Mucosa of stomach (tissue), 1 donor: ENCODE measurements around the gene ZNF467.

Source experiments
- H3K27me3 ChIP-seq: one replicate; pipeline ENCODE4 v1.7.0; 2013; ENCODE audit warnings: mild to moderate bottlenecking, low read length; ENCODE audit not compliant: control insufficient read depth, insufficient read depth
- H3K36me3 ChIP-seq: one replicate; pipeline ENCODE4 v1.7.0; 2013; ENCODE audit warnings: low read length; ENCODE audit not compliant: control insufficient read depth, insufficient read depth
- H3K4me1 ChIP-seq: one replicate; pipeline ENCODE4 v1.7.0; 2013; ENCODE audit warnings: mild to moderate bottlenecking, low read length; ENCODE audit not compliant: control insufficient read depth, insufficient read depth
- H3K4me3 ChIP-seq: one replicate; pipeline ENCODE4 v1.7.0; 2013; ENCODE audit warnings: low read length
- H3K9ac ChIP-seq: one replicate; pipeline ENCODE4 v1.7.0; 2013; ENCODE audit warnings: mild to moderate bottlenecking, low read length, moderate library complexity
- H3K9me3 ChIP-seq: one replicate; pipeline ENCODE4 v1.7.0; 2013; ENCODE audit warnings: mild to moderate bottlenecking, low read length, moderate library complexity; ENCODE audit not compliant: control insufficient read depth
- donor health status: Pancreatic carcinoma.

Gene ZNF467

DNA sequence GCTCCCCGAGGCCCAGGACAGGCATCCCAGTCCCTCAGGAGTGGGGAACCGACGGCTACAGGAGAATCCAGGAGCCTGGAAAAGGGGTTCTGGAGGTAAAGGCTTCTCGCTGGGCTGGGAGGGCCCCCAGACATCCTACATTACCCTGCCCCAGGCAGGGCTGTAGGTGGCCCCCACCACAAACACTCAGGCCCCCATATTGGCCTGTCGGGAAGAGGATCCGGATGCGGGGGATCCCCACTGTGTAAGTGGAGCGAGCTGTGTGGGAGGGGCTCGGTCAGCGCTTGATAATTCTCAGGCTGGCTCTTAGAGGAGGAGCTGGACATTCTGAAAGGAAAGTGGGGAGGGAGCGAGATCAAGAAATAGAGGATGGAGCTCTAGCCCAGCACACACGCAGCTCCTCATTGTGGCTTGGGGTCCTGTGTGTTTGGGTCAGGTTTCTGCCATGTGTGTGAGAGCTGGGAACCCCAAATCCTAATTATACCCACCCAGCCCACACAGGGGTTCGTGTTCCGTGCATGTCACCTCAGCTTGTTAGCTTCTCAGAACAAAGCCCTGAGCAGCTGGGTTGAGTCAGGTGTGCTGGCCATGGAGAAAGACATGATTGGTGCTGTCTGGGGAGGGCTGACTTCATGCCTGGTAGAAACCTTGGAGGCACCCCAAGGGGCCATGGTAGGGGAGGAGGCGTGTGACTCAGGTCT, 49.4 kb downstream of the ZNF467 start:
- no peak overlapping the region for H3K4me3 ChIP-seq
- no peaks in the 10 kb centered on the region for H3K9me3 ChIP-seq
- no peak overlapping the region for H3K9ac ChIP-seq
- peaks cover 7% of the 10 kb centered on the region for H3K4me1 ChIP-seq
- peaks cover 4% of the 10 kb centered on the region for H3K36me3 ChIP-seq
- H3K27me3 ChIP-seq: no peaks in the 10 kb centered on the region

DNA sequence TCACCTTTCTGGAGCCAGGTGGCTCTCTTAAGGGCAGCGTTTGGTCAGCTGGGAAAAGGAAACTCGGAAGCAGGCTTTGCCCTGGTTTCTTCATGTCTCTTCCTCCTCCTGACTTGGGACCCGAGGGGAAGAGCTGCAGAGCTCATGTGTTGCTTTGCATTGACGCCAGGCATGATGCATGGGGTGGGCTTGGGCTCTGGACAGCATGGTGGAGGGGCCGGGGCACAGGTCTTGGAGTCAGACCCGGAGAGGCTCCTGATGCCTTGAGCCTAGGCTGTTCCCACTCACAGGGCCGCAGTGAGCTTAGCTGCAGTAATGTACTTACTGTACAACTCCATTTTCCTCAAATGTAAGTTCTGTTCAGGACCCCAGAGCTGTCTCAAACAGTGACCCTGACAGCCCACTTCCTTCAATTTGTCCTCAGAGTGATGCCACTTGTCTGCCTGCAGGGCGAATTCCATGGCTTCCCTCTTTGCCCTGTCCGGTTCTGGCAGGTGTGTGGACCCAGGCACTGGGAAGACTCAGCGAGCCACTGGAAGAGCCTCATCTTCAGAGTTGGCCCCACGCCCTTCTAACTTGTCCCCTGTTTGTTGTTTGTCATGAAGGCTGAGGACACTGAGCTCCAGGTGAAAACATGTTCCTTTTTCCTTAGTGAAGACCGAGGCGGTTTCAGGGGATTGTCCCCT, 50.2 kb downstream of the ZNF467 start:
- no peaks in the 10 kb centered on the region for H3K27me3 ChIP-seq
- peaks cover 4% of the 10 kb centered on the region for H3K36me3 ChIP-seq
- H3K9me3 ChIP-seq: no peaks in the 10 kb centered on the region
- H3K4me3 ChIP-seq: no peak overlapping the region
- no peak overlapping the region for H3K9ac ChIP-seq
- H3K4me1 ChIP-seq: peaks cover 7% of the 10 kb centered on the region

DNA sequence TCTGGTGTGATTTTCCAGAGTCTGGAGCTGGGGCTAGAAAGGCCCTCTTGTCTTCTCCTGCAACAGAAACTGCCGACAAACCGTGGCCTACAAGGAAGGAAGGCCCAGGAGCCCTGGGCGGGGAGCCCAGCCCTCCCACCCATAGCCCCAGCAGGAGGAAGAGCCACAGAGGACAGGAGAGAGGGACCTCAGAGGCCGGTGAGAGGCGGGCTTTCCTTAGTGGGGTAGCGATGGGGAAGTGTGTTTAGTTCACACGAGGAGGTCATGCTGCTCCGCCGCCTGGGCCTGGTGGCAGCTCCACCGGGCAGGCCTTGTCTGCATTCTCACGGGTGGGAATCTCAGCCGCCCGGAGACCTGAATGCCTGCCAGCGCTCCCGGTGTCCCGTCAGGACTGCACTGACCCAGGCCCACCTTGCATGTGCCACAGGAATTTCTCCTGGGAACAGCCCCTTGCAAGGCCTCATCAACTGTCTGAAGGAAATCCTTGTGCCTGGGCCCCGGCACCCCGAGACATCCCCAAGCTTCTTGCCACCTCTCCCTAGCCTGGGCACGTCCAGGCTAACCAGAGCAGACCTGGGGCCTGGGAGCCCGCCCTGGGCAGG, 50.9 kb downstream of the ZNF467 start:
- no peak overlapping the region for H3K9ac ChIP-seq
- peaks cover 4% of the 10 kb centered on the region for H3K36me3 ChIP-seq
- peaks cover 7% of the 10 kb centered on the region for H3K4me1 ChIP-seq
- H3K4me3 ChIP-seq: no peak overlapping the region
- H3K9me3 ChIP-seq: no peaks in the 10 kb centered on the region
- no peaks in the 10 kb centered on the region for H3K27me3 ChIP-seq

DNA sequence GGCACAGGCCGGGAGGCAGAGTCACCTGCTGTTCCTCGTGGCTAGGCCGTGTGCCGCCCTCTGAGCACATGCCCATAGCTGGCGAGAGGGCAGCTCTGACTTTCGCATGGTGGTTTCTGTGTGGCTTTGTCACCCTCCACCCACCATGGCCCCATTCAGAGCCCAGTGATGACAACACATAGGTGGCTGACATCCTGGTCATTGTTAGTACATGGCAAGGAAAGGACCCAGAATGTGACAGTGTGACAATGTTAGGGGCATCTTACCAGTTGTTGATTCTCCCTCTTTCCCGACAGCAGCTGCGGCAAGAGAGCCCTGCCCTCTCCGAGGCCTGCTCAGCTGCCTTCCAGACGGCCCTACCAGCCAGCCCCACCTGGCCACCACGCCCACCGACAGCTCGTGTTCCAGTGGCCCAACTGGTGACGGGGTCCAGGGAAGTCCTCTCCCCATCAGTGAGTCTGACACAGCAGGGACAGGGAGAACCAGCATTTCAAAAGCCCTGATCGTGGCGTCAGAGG, 52.2 kb downstream of the ZNF467 start:
- no peaks in the 10 kb centered on the region for H3K9me3 ChIP-seq
- no peaks in the 10 kb centered on the region for H3K27me3 ChIP-seq
- H3K36me3 ChIP-seq: peaks cover 4% of the 10 kb centered on the region
- no peak overlapping the region for H3K4me3 ChIP-seq
- H3K9ac ChIP-seq: no peak overlapping the region
- H3K4me1 ChIP-seq: peaks cover 7% of the 10 kb centered on the region

DNA sequence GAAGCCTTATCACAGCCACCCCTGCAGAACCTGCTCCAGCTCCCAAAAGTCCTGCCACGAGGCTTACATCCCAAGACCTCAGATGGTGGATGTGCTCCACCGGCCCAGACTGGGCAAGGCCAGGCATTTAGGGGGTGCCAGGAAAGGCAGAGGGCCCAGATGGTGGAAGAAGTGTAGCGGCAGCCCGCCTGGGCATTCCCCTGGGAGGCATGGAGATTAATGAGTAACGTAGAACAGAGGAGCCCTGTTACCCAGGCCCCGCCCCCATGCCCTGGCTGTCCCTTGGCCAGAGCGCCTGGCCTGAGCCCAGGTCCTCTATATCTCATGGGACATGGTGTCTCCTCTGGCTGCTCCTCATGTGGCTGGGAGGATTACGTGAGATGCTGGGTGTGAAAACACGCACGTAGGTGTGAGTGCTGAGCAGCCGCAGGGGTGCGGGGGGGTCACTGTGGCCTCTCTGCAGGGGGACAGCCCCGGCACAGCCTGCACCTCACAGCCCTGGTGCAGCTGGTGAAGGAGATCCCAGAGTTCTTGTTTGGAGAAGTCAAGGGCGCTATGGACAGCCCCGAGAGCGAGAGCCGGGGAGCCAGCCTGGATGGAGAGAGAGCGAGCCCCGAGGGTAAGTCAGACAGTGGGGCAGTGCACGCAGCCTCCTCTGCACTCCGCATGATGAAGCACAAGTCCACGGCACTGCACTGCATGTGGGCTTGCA, 52.9 kb downstream of the ZNF467 start:
- Histone ChIP-seq H3K4me3 (no peak overlapping the region), H3K9me3 (no peaks in the 10 kb centered on the region), H3K4me1 (peaks cover 7% of the 10 kb centered on the region), H3K36me3 (peaks cover 4% of the 10 kb centered on the region), H3K27me3 (no peaks in the 10 kb centered on the region), H3K9ac (no peak overlapping the region)

DNA sequence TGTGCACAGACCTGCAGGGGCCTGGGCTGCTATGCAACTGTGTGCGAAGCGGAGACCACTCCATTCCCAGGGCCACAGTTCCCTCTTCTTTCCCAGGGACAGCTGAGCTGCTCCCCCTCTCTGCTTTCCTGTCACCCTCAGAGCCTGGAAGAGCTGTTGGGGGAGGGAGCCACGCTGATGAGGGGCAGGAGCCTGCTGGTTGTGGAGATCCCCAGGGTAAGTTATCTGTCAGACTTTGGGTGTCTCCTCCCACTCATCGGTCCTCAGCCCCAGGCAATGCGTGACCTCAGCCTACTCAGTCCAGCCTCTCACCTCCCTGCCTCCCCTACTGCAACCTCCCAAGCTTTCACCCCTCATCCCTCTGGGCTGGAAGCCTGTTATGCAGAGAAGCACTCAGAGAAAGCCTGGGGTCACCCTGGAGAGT, 53.5 kb downstream of the ZNF467 start:
- peaks cover 4% of the 10 kb centered on the region for H3K36me3 ChIP-seq
- no peaks in the 10 kb centered on the region for H3K27me3 ChIP-seq
- no peak overlapping the region for H3K4me3 ChIP-seq
- peaks cover 7% of the 10 kb centered on the region for H3K4me1 ChIP-seq
- no peak overlapping the region for H3K9ac ChIP-seq
- no peaks in the 10 kb centered on the region for H3K9me3 ChIP-seq

DNA sequence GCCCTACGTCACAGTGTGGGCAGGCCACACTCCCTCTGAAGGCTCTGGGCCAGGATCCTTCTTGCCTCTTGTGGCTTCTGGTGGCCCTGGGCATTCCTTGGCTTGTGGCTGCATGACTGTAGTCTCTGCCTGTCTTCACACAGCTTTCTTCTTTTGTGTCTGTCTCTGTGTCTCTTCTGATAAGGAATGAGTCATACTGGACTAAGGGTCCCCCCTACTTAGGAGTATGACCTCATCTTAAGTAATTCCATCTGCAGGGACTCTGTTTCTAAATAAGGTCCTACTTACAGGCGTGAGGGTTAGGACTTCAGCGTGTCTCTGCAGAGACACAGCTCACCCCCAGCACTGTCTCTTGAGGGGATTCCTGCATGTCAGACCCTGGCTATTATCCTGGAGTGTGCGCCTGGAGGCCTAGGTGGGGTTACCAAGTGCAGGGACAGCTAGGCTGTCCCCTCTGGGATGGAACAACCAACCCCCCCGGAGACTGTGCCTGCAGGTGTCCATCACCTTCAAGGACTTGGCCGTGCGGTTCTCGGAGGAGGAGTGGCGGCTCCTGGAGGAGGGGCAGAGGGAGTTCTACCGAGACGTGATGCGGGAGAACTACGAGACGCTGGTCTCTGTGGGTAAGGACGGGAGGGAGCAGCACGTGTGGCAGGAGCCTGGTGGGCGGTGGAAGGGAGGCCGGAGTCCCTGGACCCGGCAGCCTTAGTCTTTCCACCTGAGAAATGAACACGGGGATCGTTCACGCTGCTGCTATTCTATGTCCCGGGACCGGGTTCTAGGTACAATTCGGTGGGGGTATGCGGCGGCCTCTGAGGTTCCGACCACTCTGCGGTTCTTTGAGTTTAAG, 54.1 kb downstream of the ZNF467 start:
- H3K9ac ChIP-seq: no peak overlapping the region
- peaks cover 4% of the 10 kb centered on the region for H3K36me3 ChIP-seq
- peaks cover 8% of the 10 kb centered on the region for H3K4me1 ChIP-seq

DNA sequence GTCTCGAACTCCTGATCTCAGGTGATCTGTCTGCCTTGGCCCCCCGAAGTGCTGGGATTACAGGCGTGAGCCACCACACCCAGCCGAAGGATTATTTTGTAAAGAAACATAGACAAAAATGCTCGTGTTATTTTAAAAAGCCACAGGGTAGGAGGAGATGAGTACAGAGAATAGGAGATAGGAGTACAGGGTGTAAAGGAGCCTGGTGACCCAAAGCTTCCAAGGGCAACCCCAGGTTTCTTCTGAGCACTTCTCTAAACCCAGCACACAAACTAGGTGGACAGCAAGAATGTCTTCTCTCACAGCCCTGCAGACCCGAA, 54.7 kb downstream of the ZNF467 start:
- Histone ChIP-seq H3K27me3 (no peaks in the 10 kb centered on the region), H3K4me1 (peaks cover 12% of the 10 kb centered on the region), H3K9me3 (no peaks in the 10 kb centered on the region), H3K4me3 (no peak overlapping the region), H3K9ac (no peak overlapping the region), H3K36me3 (peaks cover 4% of the 10 kb centered on the region)

More for the DNA sequence above, 54.1 kb downstream of the ZNF467 start:
- Histone ChIP-seq H3K27me3 (no peaks in the 10 kb centered on the region), H3K9me3 (no peaks in the 10 kb centered on the region), H3K4me3 (no peak overlapping the region)

DNA sequence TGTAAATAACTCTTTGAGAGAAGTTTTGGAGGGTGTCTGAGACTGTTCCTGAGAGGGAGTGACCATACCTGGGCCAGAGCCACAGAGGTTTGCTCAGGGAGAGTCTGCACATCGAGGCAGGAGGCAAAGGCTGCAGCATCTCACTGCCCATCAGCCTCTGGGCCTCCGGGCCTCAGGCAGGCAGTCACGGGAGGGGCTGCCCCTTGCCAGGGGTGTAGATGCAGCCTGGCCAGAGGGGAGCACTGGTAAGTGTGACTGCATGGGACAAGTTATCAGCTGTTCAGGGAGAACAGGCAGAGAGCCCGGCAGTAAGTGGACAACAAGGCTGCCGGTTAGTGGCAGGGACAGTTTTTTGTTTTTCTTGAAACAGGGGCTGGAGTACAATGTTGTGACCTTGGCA, 55.9 kb downstream of the ZNF467 start:
- Histone ChIP-seq H3K27me3 (no peaks in the 10 kb centered on the region), H3K36me3 (peaks cover 4% of the 10 kb centered on the region), H3K9ac (no peak overlapping the region), H3K4me3 (no peak overlapping the region), H3K4me1 (peaks cover 12% of the 10 kb centered on the region), H3K9me3 (no peaks in the 10 kb centered on the region)

DNA sequence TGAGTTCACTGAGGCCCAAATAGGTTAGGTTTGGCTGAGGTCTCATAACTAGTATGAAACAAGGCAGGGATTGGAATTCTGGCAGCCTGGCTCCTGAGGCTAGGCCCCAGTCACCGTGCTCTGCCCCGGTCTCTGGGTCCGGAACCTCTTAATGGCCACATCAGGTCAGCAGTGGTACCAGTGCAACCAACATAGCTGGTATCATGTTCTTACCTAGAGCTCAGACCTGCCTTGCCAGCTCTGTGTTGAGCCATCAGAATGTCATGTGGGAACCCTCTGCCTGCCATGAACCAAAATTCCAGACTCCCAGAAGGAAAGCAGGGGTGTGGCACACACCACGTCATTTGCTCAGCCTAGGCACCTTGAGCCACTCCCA, 56.5 kb downstream of the ZNF467 start:
- Histone ChIP-seq H3K9me3 (no peaks in the 10 kb centered on the region), H3K36me3 (peaks cover 4% of the 10 kb centered on the region), H3K4me3 (no peak overlapping the region), H3K4me1 (peaks cover 12% of the 10 kb centered on the region), H3K27me3 (no peaks in the 10 kb centered on the region), H3K9ac (no peak overlapping the region)
